Stomach (tissue), 9 donors: ENCODE measurements around the gene PLEKHF1. TPM values are rescaled to one million over a fixed set of nuclear protein-coding genes. Genes with fewer than 3 reads are reported as not detected.
"Not testable (repeated sequence)": the region's sequence is repeated elsewhere in the genome, so short reads cannot be mapped to it uniquely, and the experiment has no call there.

Experiments used
- DNase-seq, 2 donors: peaks; one replicate each; pipeline versions ENCODE4 v3.0.0 to v3.0.0-alpha.2; 2013 to 2019
- H3K27ac ChIP-seq, 5 donors: fragments of 200-600 bp in 4 of 5; sonication (generic) in 4 of 5; one replicate each; pipeline ENCODE4 v1.5.1; 2013 to 2019; ENCODE audit warnings: mild to moderate bottlenecking in 1 of 5, moderate library complexity in 1 of 5
- H3K27me3 ChIP-seq, 3 donors: fragments of 200-600 bp; sonication (generic); one replicate each; pipeline ENCODE4 v1.5.1; 2017 to 2019; ENCODE audit warnings: mixed run types in 1 of 3
- H3K36me3 ChIP-seq, 4 donors: fragments of 200-600 bp; sonication (generic); 1 replicate in 3 of 4; 2 replicates in 1 of 4; pipeline ENCODE4 v1.5.1; 2016 to 2019
- H3K4me1 ChIP-seq, 4 donors: fragments of 200-600 bp; sonication (generic); one replicate each; pipeline ENCODE4 v1.5.1; 2016 to 2019
- H3K4me3 ChIP-seq, 4 donors: fragments of 200-600 bp; sonication (generic) in 3 of 4; one replicate each; pipeline ENCODE4 v1.5.1; 2016 to 2019; ENCODE audit warnings: mild to moderate bottlenecking in 1 of 4
- H3K9me3 ChIP-seq, 4 donors: fragments of 200-600 bp; sonication (generic); one replicate each; pipeline ENCODE4 v1.5.1; 2016 to 2019
- EP300 ChIP-seq: sonication (generic); formaldehyde crosslinking; IDR thresholded peaks from one replicate; pipeline ENCODE4 v1.6.1; 2017; ENCODE audit warnings: antibody characterized with exemption
- POLR2A ChIP-seq, 4 donors: fragments of 450-650 bp; IDR thresholded peaks; one replicate each; pipeline ENCODE4 v1.6.1; 2016; ENCODE audit warnings: antibody characterized with exemption in 4 of 4, control low read depth in 2 of 4, mild to moderate bottlenecking in 1 of 4, moderate library complexity in 1 of 4
- POLR2AphosphoS5 ChIP-seq, 3 donors: sonication (generic); formaldehyde crosslinking; IDR thresholded peaks; one replicate each; pipeline ENCODE4 v1.6.1; 2016; ENCODE audit warnings: antibody characterized with exemption in 3 of 3
- WGBS, 5 donors: extraction: QIAGEN DNeasy Blood & Tissue Kit in 3 of 5; methylation state at CpG; one replicate each; pipeline versions ENCODE4 v1.1.5 to v1.1.7; 2013 to 2018; 5-methylcytosine and 5-hydroxymethylcytosine counted together
- intact Hi-C: fragments of 100-400 bp; cut with DNase I; formaldehyde crosslinking; loops from one replicate; pipeline ENCODE4 v1.15.1; 2023; ENCODE audit warnings: low total_unique reads
- polyA plus RNA-seq, 3 donors: library from polyadenylated mRNA; stranded (reverse); fragments of 200-250 nt; gene quantifications; one replicate each; pipeline ENCODE4 v1.2.3, GENCODE V29; 2013
- total RNA-seq, 5 donors: library from RNA; depleted of rRNA; stranded (reverse); fragments of >200 nt; gene quantifications; one replicate each; pipeline versions ENCODE4 v1.1.0 to v1.2.3, GENCODE V29; 2014 to 2016
- TF ChIP-seq, protein P1 (sequence below), 7 experiments: fragments of 450-650 bp in 4 of 7; fragments of 200-600 bp in 3 of 7; sonication (generic) in 3 of 7; IDR thresholded peaks; one replicate each; pipeline ENCODE4 v1.5.1; 2016 to 2019; ENCODE audit warnings: antibody characterized with exemption in 7 of 7, control low read depth in 2 of 7, mild to moderate bottlenecking in 1 of 7
- donor health status: healthy with polysubstance abuse.
- donor health status: Bipolar disorder and iron deficiency.
- donor health status: healthy.

PLEKHF1 gene
- total and polyA plus RNA-seq, 8 donors: 1.8 to 13.6 (median 6.4) TPM

GRCh38 chr19:29623726-29624488 is 41.4 kb upstream of the PLEKHF1 start:
- intact Hi-C loops: no loop called here
- no peak for TF ChIP-seq POLR2A (IDR thresholded peaks at IDR 0.05)
- TF ChIP-seq, protein P1, sequence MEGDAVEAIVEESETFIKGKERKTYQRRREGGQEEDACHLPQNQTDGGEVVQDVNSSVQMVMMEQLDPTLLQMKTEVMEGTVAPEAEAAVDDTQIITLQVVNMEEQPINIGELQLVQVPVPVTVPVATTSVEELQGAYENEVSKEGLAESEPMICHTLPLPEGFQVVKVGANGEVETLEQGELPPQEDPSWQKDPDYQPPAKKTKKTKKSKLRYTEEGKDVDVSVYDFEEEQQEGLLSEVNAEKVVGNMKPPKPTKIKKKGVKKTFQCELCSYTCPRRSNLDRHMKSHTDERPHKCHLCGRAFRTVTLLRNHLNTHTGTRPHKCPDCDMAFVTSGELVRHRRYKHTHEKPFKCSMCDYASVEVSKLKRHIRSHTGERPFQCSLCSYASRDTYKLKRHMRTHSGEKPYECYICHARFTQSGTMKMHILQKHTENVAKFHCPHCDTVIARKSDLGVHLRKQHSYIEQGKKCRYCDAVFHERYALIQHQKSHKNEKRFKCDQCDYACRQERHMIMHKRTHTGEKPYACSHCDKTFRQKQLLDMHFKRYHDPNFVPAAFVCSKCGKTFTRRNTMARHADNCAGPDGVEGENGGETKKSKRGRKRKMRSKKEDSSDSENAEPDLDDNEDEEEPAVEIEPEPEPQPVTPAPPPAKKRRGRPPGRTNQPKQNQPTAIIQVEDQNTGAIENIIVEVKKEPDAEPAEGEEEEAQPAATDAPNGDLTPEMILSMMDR (IDR thresholded peaks at IDR 0.05): no peak
- TF ChIP-seq POLR2AphosphoS5 (IDR thresholded peaks at IDR 0.05): no peak
- H3K27ac ChIP-seq: peak overlapping the region in 3 of 5 donors; percentile 6 to 52 (median 7)
- H3K9me3 ChIP-seq: no peaks in the 10 kb centered on the region
- H3K27me3 ChIP-seq: peaks cover 0 to 18% (median 0%) of the 10 kb centered on the region in 3 donors
- no peaks in the 10 kb centered on the region for H3K36me3 ChIP-seq
- DNase-seq: no peak
- 74 to 82% (median 77%) methylated on average over 17 to 18 of the region's 18 CpGs for WGBS, 5 donors
- no peak overlapping the region for H3K4me3 ChIP-seq
- peaks cover 0 to 9% (median 3%) of the 10 kb centered on the region in 4 donors for H3K4me1 ChIP-seq

- TF ChIP-seq, protein P1 (IDR thresholded peaks at IDR 0.05): no peak
- TF ChIP-seq EP300: no peak
- TF ChIP-seq POLR2AphosphoS5 (IDR thresholded peaks at IDR 0.05): no peak
- TF ChIP-seq POLR2A (IDR thresholded peaks at IDR 0.05): no peak
- Histone ChIP-seq H3K27ac (peak overlapping the region in 4 of 5 donors; percentile 7 to 52 (median 40)), H3K4me3 (no peak overlapping the region), H3K36me3 (no peaks in the 10 kb centered on the region), H3K27me3 (peaks cover 0 to 18% (median 0%) of the 10 kb centered on the region in 3 donors), H3K4me1 (peaks cover 0 to 9% (median 3%) of the 10 kb centered on the region in 4 donors), H3K9me3 (no peaks in the 10 kb centered on the region)
- intact Hi-C loops: no loop called here
- DNase-seq: no peak
- 58 to 74% (median 59%) methylated on average over 6 of the region's 6 CpGs for WGBS, 5 donors
Measured at GRCh38 chr19:29624489-29625185, 40.6 kb upstream of the PLEKHF1 start.

- H3K27ac ChIP-seq: peak overlapping the region in 2 of 5 donors; percentile 37 to 42
- no peak overlapping the region for H3K4me3 ChIP-seq
- 25 to 62% (median 56%) methylated on average over 9 of the region's 9 CpGs for WGBS, 5 donors
- H3K27me3 ChIP-seq: peaks cover 0 to 18% (median 0%) of the 10 kb centered on the region in 3 donors
- H3K4me1 ChIP-seq: peaks cover 0 to 9% (median 3%) of the 10 kb centered on the region in 4 donors
- intact Hi-C loops: no loop called here
- H3K9me3 ChIP-seq: no peaks in the 10 kb centered on the region
- TF ChIP-seq EP300: no peak
- no peak for TF ChIP-seq POLR2A (IDR thresholded peaks at IDR 0.05)
- TF ChIP-seq, protein P1 (IDR thresholded peaks at IDR 0.05): no peak
- TF ChIP-seq POLR2AphosphoS5 (IDR thresholded peaks at IDR 0.05): no peak
- DNase-seq: peak in 1 of 2 donors; percentile 76
- H3K36me3 ChIP-seq: no peaks in the 10 kb centered on the region
Measured at GRCh38 chr19:29625186-29625651, 40.0 kb upstream of the PLEKHF1 start.

DNA sequence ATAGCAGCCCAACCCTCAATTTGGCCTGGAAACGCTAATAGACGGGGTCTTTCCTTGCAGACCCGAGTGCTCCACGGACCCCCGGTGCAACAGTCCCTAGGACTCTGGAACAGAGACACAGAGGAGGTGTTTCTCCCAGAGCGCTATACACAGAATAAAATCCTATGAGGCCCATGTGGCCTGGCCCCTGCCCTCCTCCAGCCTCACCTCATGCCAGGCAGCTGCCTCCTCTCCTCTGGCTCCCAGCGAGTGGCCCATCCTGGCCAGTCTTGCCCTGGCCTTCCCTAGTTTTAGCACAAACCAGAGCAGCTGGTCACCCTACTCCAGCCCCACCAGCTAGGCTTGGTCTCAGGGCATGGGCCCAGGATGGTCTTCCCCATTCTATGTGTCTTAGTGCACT is 38.9 kb upstream of the PLEKHF1 start:
- H3K9me3 ChIP-seq: no peaks in the 10 kb centered on the region
- DNase-seq: no peak
- 94 to 98% (median 97%) methylated on average over 6 to 7 of the region's 7 CpGs for WGBS, 5 donors
- no peak overlapping the region for H3K4me3 ChIP-seq
- intact Hi-C loops: no loop called here
- H3K4me1 ChIP-seq: peaks cover 0 to 9% (median 3%) of the 10 kb centered on the region in 4 donors
- TF ChIP-seq POLR2A (IDR thresholded peaks at IDR 0.05): no peak
- TF ChIP-seq, protein P1 (IDR thresholded peaks at IDR 0.05): no peak
- no peak for TF ChIP-seq POLR2AphosphoS5 (IDR thresholded peaks at IDR 0.05)
- TF ChIP-seq EP300: no peak
- peaks cover 0 to 10% (median 0%) of the 10 kb centered on the region in 3 donors for H3K27me3 ChIP-seq
- no peak overlapping the region for H3K27ac ChIP-seq
- H3K36me3 ChIP-seq: no peaks in the 10 kb centered on the region

DNA sequence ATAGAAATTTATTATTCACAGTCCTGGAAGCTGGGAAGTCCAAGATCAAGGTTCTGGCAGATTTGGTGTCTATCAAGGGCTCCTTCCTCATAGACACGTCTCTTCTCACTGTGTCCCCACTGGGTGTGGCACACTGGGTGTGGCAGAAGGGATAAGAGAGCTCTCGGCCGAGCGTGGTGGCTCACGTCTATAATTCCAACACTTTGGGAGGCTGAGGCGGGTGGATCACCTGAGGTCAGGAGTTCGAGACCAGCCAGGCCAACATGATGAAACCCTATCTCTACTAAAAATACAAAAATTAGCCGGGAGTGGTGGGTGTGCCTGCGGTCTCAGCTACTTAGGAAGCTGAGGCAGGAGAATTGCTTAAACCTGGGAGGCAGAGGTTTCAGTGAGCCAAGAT is 38.4 kb upstream of the PLEKHF1 start:
- H3K4me3 ChIP-seq, DNase-seq, H3K9me3 ChIP-seq, H3K36me3 ChIP-seq, H3K27ac ChIP-seq, intact Hi-C loops, H3K27me3 ChIP-seq, H3K4me1 ChIP-seq: not testable (repeated sequence)
- WGBS, 5 donors: 72 to 84% (median 75%) methylated on average over 9 of the region's 9 CpGs
